ENCODE measurements around the gene LRRC23. TPM values are rescaled to one million over a fixed set of nuclear protein-coding genes. Genes with fewer than 3 reads are reported as not detected.

The LRRC23 gene
- total and polyA plus RNA-seq, 9 of the 15 experiments (the other 6 are each of a cell fraction or from before 2014, with no cell fraction given) = 2.2 to 7.0 (median 3.0) TPM

DNA sequence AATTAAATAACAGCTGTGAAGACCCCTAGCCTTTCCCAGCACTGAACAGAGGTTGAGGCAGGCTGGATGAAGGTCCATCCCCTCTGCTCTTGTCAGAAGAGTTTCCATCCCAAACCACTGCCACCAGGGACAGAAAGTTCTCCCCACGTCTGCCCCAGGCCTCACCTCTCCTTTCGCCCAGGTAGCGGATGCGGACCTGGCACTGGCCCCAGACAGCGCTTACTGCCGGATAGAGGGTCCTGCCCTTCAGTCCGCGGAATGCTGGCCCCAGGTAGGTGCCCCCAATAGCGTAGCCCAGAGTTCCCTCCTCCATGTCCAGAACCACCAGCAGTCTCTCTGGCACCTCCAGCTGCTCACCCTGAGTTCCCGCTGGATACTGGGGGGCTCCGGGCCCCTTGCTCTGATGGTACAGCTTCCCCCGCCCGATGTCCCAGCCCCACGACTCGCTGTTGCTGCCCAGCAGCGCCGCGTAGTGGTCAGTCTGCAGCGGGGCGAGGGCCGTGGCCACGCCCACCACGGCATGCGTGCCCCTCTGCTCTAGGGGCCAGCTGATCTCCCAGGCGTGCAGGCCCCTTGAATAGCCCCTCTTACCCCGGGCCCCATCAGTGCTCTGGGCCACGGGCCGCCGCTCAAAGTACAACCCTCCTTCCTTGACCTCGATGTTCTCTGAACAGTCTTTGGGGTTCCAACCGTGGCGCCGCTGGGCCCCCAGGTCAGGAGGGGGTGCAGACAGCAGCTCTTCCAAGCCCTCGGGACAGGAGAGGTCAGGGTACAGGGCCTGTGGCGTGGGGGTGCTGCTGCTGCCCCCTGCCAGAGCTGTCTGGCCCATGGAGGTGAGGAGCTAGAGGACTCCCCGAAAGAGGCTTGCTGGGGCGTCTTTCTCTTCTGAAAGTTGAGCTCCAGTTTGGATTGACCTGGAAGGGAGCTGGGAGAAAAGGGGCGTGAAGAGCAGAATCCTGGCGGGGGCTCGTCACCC lies 32.3 kb upstream of the LRRC23 start (continued):
- no peak for TF ChIP-seq ZNF444 (CRISPR knock-in tag; IDR thresholded peaks at IDR 0.05)
- TF ChIP-seq ZNF561 (CRISPR knock-in tag; conservative IDR thresholded peaks at IDR 0.05) = no peak
- peak; percentile 60 to 83; a peak in 3 of 4 replicates for TF ChIP-seq MAZ (CRISPR knock-in tag; conservative IDR thresholded peaks at IDR 0.05 in 1 of 2, IDR thresholded peaks at IDR 0.05 in 1 of 2)
- no peak for TF ChIP-seq DNMT1 (IDR thresholded peaks at IDR 0.05)
- no peak for TF ChIP-seq HEY1 (CRISPR knock-in tag; IDR thresholded peaks at IDR 0.05; ENCODE audit: borderline replicate concordance)
- TF ChIP-seq SNRNP70 (optimal IDR thresholded peaks at IDR 0.05; ENCODE audit: low read depth, low read length) = peak; percentile 36
- TF ChIP-seq TCF15 (CRISPR knock-in tag; IDR thresholded peaks at IDR 0.05) = no peak
- TF ChIP-seq JUND (IDR thresholded peaks at IDR 0.05; ENCODE audit: borderline replicate concordance, low read depth, low read length) = no peak
- TF ChIP-seq JUND (tag; IDR thresholded peaks at IDR 0.05; ENCODE audit: borderline replicate concordance, low read depth, low read length) = no peak; the same call in 2 of the 3 replicates
- no peak for TF ChIP-seq PBX2 (CRISPR knock-in tag; IDR thresholded peaks at IDR 0.05; ENCODE audit: low read depth)
- TF ChIP-seq PBX2 (tag; conservative IDR thresholded peaks at IDR 0.05; ENCODE audit: low read depth) = no peak
- TF ChIP-seq ARNT (IDR thresholded peaks at IDR 0.05) = no peak
- TF ChIP-seq NFIC (IDR thresholded peaks at IDR 0.05) = 0 out of 2 replicates have a peak, but pooled peaks have one; percentile 9
- TF ChIP-seq NFE2L1 (tag; IDR thresholded peaks at IDR 0.05; ENCODE audit: borderline replicate concordance, low read depth) = no peak
- TF ChIP-seq ESRRA (IDR thresholded peaks at IDR 0.05; ENCODE audit: borderline replicate concordance, low read depth) = no peak
- TF ChIP-seq EP400 (IDR thresholded peaks at IDR 0.05) = no peak
- TF ChIP-seq ETV1 (tag; conservative IDR thresholded peaks at IDR 0.05; ENCODE audit: low read depth) = no peak
- no peak for TF ChIP-seq NCOA2 (IDR thresholded peaks at IDR 0.05; ENCODE audit: partially characterized antibody in 2 of 2)
- no peak for TF ChIP-seq JUN (IDR thresholded peaks at IDR 0.05; ENCODE audit: borderline replicate concordance, low read depth, low read length)
- TF ChIP-seq JUN (CRISPR knock-in tag; IDR thresholded peaks at IDR 0.05; ENCODE audit: borderline replicate concordance) = no peak
- no peak for TF ChIP-seq ZNF184 (CRISPR knock-in tag; IDR thresholded peaks at IDR 0.05)
- peak; percentile 71 for TF ChIP-seq RBFOX2 (IDR thresholded peaks at IDR 0.05; ENCODE audit: low read depth, low read length)
